Fibroblast of skin of left quadriceps (primary cell): ENCODE measurements around the gene TMCC2.
A peak's percentile ranks its signal among the peaks of the same experiment; 100 is the strongest.
"Not testable (repeated sequence)": the region's sequence is repeated elsewhere in the genome, so short reads cannot be mapped to it uniquely, and the experiment has no call there.

Source experiments
- DNase-seq, 2 experiments: peaks; one replicate each; pipeline ENCODE4 v3.0.0-alpha.2; 2013; ENCODE audit warnings: low read depth in 2 of 2

The TMCC2 gene, protein sequence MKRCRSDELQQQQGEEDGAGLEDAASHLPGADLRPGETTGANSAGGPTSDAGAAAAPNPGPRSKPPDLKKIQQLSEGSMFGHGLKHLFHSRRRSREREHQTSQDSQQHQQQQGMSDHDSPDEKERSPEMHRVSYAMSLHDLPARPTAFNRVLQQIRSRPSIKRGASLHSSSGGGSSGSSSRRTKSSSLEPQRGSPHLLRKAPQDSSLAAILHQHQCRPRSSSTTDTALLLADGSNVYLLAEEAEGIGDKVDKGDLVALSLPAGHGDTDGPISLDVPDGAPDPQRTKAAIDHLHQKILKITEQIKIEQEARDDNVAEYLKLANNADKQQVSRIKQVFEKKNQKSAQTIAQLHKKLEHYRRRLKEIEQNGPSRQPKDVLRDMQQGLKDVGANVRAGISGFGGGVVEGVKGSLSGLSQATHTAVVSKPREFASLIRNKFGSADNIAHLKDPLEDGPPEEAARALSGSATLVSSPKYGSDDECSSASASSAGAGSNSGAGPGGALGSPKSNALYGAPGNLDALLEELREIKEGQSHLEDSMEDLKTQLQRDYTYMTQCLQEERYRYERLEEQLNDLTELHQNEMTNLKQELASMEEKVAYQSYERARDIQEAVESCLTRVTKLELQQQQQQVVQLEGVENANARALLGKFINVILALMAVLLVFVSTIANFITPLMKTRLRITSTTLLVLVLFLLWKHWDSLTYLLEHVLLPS

GRCh38 chr1:205227584-205228013, at the start of gene TMCC2:
TSS of gene TMCC2 (plus strand) at chr1:205227946. CDS start at chr1:205228565, 619 bp downstream.
- peak; percentile 81 to 84 for DNase-seq

GRCh38 chr1:205179842-205180241, 47.9 kb upstream of the TMCC2 start:
- no peak for DNase-seq

GRCh38 chr1:205180331-205180730, 47.4 kb upstream of the TMCC2 start:
- DNase-seq, result not testable (repeated sequence)

DNA sequence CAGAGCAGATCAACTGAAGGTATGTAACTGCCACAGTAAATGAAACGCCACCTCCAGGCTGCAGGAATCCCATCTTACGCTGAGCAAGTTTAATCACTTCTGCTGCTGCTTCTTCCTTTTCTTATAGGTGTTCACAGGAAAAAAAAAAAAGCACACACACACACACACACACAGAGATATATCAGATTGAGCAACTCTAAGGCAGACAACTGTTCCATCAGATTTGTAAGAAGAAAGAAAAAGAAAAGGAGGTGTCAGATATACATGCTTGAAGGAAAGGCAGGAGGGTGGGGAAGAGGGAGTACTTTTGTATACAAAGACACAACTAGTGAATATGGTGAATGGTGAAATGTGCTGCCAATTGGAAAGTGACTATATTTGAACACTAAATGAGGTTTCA, 44.8 kb upstream of the TMCC2 start:
- no peak for DNase-seq

- DNase-seq, result peak; percentile 51 to 58
Measured at GRCh38 chr1:205183676-205184335, 43.9 kb upstream of the TMCC2 start.

- no peak for DNase-seq
Measured at GRCh38 chr1:205186191-205186590, 41.6 kb upstream of the TMCC2 start.

DNA sequence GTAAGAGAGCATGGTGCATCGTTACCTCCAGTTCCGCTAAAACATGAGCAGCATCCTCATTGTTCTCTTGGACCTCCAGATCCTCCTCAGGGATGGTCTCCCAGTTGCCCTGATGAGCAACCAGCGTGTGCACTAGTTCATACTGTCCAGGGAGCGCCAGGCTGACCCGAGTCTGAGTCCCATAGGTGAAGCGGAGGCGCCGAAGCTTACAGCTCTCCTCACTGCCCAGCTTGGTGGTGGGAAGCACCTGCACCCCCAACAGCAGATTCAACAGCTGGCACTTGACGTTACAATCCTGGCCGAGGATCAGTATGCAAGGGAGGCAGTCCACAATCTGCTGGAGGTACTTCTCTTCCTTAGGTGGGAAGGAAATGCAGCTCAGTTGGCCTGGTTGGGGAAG, 40.3 kb upstream of the TMCC2 start:
- DNase-seq, result no peak

DNA sequence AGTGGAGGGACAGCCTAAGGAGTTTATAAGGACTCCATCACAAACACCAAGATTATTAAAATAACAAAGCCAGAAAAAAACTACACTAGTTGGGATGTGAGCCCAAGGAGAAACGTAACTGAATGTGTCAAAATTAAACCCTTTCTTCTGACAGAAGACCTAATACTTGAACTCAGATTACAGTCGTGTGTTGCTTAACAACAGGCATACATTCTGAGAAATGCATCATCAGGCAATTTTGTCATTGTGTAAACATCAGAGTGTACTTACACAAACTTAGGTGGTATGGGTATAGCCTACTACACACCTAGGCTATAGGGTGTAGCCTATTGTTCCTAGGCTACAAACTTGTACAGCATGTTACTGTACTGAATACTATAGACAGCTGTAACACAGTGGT, 39.6 kb upstream of the TMCC2 start:
- DNase-seq, result no peak

GRCh38 chr1:205188596-205188995, 39.1 kb upstream of the TMCC2 start:
- no peak for DNase-seq

- DNase-seq, result no peak
Measured at GRCh38 chr1:205189131-205189530, 38.6 kb upstream of the TMCC2 start.

GRCh38 chr1:205190845-205191577, 36.7 kb upstream of the TMCC2 start:
- DNase-seq, result no peak

DNA sequence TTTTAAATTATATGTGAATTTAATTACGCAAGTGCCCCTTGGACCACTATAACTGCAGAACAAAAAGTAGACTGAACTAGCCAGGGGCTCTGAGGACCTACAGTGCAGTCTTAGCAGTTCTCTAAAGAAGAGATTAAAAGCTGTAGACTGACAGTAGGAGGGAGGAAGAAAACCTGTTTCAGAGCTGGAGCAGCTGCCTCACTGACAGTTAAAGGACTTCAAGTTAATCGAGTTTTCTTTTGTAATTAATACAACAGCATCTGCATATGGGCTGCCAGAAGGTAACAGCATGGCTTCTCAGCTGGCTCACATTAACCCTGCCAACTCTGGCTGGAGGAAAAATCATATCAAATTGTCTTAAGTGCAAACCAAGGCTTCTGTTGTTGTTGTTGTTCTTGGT, 36.1 kb upstream of the TMCC2 start:
- no peak for DNase-seq

DNA sequence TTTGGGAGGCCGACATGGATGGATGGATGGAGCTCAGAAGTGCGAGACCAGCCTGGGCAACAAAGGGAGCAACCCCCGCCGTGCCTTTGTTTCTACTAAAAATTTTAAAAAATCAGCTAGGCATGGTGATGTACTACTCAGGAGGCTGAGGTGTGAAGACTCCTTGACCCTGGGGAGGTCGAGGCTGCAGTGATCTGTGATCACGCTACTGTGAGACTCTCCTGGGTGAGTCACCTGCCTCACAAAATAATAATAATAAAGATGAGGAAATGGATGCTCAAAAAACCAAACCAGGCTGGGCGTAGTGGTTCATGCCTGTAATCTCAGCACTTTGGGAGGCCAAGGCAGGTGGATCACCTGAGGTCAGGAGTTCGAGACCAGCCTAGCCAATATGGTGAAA, 35.5 kb upstream of the TMCC2 start:
- DNase-seq, result no peak

- DNase-seq, result no peak
Measured at GRCh38 chr1:205199090-205199930, 28.4 kb upstream of the TMCC2 start.

DNA sequence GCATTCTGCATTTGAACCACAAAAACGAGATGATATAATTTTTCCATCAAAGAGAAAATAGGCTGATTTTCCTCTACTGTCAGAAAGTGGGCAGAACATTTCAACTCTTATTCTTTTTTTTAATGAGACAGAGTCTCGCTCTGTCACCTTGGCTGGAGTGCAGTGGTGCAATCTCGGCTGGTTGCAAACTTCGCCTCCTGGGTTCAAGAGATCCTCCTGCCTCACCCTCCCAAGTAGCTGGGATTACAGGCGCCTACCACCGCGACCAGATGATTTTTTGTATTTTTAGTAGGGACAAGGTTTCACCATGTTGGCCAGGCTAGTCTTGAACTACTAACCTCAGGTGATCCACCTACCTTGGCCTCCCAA, 27.8 kb upstream of the TMCC2 start:
- no peak for DNase-seq

DNA sequence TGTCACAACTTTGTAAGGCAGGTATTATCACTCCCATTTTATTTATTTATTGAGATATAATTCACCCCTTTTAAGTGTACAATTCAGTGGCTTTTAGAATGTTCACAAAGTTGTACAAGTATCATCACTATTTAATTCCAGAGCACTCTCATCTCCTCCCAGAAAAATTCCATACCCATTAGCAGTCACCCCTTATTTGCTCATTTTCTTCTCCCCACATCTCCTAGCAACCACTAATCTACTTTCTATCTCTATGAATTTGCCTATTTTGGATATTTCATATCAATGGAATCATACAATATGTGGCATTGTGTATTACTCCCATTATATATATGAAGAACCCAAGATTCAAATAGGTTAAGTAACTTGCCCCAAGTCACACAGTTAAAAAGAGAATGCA, 23.2 kb upstream of the TMCC2 start:
- no peak for DNase-seq

- DNase-seq, result no peak
Measured at GRCh38 chr1:205205055-205205454, 22.7 kb upstream of the TMCC2 start.

- no peak for DNase-seq
Measured at GRCh38 chr1:205208811-205209210, 18.9 kb upstream of the TMCC2 start.

GRCh38 chr1:205210756-205211168, 17.0 kb upstream of the TMCC2 start:
- no peak for DNase-seq

DNA sequence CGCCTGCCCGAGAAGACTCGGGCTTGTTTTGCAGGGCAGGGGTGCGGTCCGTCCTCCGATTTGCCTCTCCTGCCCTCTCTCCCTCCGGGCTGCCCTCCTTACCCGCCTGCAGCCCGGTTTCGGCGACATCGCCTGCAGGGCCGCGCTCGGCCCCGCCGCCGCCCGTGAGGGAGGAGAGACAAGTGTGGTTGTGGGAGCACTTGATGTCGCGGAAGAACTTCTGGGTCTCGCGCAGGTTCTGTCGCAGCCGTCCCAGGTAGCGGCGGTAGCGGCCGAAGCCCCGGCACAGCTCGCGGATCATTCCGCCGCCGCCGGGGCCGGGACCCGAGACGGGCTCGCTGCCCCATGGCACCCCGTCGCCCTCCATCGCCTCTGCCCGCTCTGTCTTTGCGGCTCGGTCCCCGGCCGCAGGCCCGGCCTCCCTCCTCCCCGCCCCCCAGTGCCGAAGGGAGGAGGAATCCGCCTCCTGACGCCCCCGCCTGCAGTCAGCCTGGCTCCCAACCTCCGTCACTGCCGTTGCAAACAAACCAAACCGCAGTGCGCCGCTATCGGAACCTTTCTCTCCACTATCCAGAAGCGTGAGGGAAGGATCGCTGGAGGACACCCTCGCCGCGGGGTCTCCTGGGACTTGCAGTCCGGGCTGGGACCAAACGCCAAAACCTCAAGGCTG, 16.4 kb upstream of the TMCC2 start, which contains the start of gene DSTYK:
DSTYK (minus strand) TSS at position 534 of the 670 bp plus-strand sequence; CDS start at position 367, 167 bp downstream.
- DNase-seq, result peak; percentile 94
